ENCODE results near the gene SLC25A21. TPM values are rescaled to one million over a fixed set of nuclear protein-coding genes. Genes with fewer than 3 reads are reported as not detected.

The SLC25A21 gene
- total and polyA plus RNA-seq, 2 of the 13 experiments (the other 11 are each of a cell fraction or from before 2014, with no cell fraction given): 1.9 to 2.9 TPM

GRCh38 chr14:37198273-37198598 is 25.8 kb upstream of the SLC25A21 start (continued):
- TF ChIP-seq ZNF17 (CRISPR knock-in tag; IDR thresholded peaks at IDR 0.05): 0 out of 2 replicates have a peak, but pooled peaks have one; percentile 47
- TF ChIP-seq FOXK2 (IDR thresholded peaks at IDR 0.05): no peak
- TF ChIP-seq ZNF30 (CRISPR knock-in tag; IDR thresholded peaks at IDR 0.05): 0 out of 2 replicates have a peak, but pooled peaks have one; percentile 24
- peak; percentile 21; the same call in 1 of the 2 replicates for TF ChIP-seq ZNF510 (CRISPR knock-in tag; IDR thresholded peaks at IDR 0.05; ENCODE audit: low read depth)
- no peak for TF ChIP-seq RXRB (CRISPR knock-in tag; IDR thresholded peaks at IDR 0.05; ENCODE audit: borderline replicate concordance)
- 0 out of 2 replicates have a peak, but pooled peaks have one; percentile 12 for TF ChIP-seq POGK (CRISPR knock-in tag; conservative IDR thresholded peaks at IDR 0.05)
- TF ChIP-seq CREM (IDR thresholded peaks at IDR 0.05): peak; percentile 39; the same call in 1 of the 2 replicates
- TF ChIP-seq CREM (CRISPR knock-in tag; IDR thresholded peaks at IDR 0.05): no peak
- no peak for TF ChIP-seq ZNF263 (CRISPR knock-in tag; IDR thresholded peaks at IDR 0.05)
- 0 out of 2 replicates have a peak, but pooled peaks have one; percentile 9 for TF ChIP-seq ZSCAN22 (CRISPR knock-in tag; IDR thresholded peaks at IDR 0.05)
- TF ChIP-seq ATF4 (CRISPR knock-in tag; IDR thresholded peaks at IDR 0.05): peak in 1 of 2 experiments; percentile 28; a peak in 1 of 4 replicates
- 0 out of 2 replicates have a peak, but pooled peaks have one; percentile 68 for TF ChIP-seq WIZ (CRISPR knock-in tag; IDR thresholded peaks at IDR 0.05)
- no peak for TF ChIP-seq ZNF709 (CRISPR knock-in tag; IDR thresholded peaks at IDR 0.05)
- 0 out of 2 replicates have a peak, but pooled peaks have one; percentile 8 for TF ChIP-seq ZNF652 (CRISPR knock-in tag; IDR thresholded peaks at IDR 0.05; ENCODE audit: borderline replicate concordance, low read depth)
- TF ChIP-seq ZNF44 (CRISPR knock-in tag; IDR thresholded peaks at IDR 0.05): 0 out of 2 replicates have a peak, but pooled peaks have one; percentile 5
- peak; percentile 3; the same call in 1 of the 2 replicates for TF ChIP-seq MIER2 (CRISPR knock-in tag; IDR thresholded peaks at IDR 0.05)
- TF ChIP-seq, protein P1, sequence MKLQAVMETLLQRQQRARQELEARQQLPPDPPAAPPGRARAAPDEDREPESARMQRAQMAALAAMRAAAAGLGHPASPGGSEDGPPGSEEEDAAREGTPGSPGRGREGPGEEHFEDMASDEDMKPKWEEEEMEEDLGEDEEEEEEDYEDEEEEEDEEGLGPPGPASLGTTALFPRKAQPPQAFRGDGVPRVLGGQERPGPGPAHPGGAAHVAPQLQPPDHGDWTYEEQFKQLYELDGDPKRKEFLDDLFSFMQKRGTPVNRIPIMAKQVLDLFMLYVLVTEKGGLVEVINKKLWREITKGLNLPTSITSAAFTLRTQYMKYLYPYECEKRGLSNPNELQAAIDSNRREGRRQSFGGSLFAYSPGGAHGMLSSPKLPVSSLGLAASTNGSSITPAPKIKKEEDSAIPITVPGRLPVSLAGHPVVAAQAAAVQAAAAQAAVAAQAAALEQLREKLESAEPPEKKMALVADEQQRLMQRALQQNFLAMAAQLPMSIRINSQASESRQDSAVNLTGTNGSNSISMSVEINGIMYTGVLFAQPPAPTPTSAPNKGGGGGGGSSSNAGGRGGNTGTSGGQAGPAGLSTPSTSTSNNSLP (IDR thresholded peaks at IDR 0.05; ENCODE audit: low read depth, low read length): no peak; the same call in 1 of the 2 replicates
- no peak for TF ChIP-seq SMAD3 (CRISPR knock-in tag; IDR thresholded peaks at IDR 0.05)
- no peak for TF ChIP-seq NONO (IDR thresholded peaks at IDR 0.05)
- TF ChIP-seq NONO (CRISPR knock-in tag; conservative IDR thresholded peaks at IDR 0.05): no peak
- TF ChIP-seq SETDB1 (CRISPR knock-in tag; IDR thresholded peaks at IDR 0.05; ENCODE audit: borderline replicate concordance): no peak
- TF ChIP-seq HMGXB4 (CRISPR knock-in tag; IDR thresholded peaks at IDR 0.05; ENCODE audit: borderline replicate concordance in 1 of 2, low read depth in 1 of 2): 0 out of 4 replicates have a peak, but pooled peaks of 1 of the 2 experiments have one; percentile 17
- TF ChIP-seq RFX3 (CRISPR knock-in tag; IDR thresholded peaks at IDR 0.05): peak; percentile 1; the same call in 1 of the 2 replicates
- TF ChIP-seq MATR3 (CRISPR knock-in tag; IDR thresholded peaks at IDR 0.05): no peak
- TF ChIP-seq ZNF253 (CRISPR knock-in tag; IDR thresholded peaks at IDR 0.05; ENCODE audit: borderline replicate concordance): 0 out of 2 replicates have a peak, but pooled peaks have one; percentile 4
